Measurements from ENCODE around the gene AQP2.

The AQP2 gene

GRCh38 chr12:49920241-49920914 is 30.2 kb upstream of the AQP2 start:
- no peak for DNase-seq (ENCODE audit: low spot score)

GRCh38 chr12:49920915-49921286 is 29.6 kb upstream of the AQP2 start:
- no peak for DNase-seq (ENCODE audit: low spot score)

DNA sequence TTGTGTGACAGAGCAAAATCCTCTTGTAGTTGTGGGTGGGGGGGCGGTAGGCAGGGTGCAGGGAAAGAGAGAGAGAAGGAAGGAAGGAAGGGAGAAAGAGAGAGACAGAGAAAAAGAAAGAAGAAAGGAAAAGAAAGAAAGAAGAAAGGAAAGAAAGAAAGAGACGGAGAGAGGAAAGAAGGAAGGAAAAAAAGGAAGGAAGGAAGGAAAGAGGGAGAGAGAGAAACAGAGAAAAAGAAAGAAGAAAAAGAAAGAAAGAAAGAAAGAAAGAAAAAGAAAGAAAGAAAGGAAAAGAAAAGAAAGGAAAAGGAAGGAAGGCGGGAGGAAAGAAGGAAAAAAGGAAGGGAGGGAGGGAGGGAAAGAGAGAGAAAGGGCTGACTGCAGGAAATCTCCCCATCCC is 29.2 kb upstream of the AQP2 start:
- DNase-seq (ENCODE audit: low spot score) = no peak

GRCh38 chr12:49921936-49922335 is 28.6 kb upstream of the AQP2 start:
- no peak for DNase-seq (ENCODE audit: low spot score)

DNA sequence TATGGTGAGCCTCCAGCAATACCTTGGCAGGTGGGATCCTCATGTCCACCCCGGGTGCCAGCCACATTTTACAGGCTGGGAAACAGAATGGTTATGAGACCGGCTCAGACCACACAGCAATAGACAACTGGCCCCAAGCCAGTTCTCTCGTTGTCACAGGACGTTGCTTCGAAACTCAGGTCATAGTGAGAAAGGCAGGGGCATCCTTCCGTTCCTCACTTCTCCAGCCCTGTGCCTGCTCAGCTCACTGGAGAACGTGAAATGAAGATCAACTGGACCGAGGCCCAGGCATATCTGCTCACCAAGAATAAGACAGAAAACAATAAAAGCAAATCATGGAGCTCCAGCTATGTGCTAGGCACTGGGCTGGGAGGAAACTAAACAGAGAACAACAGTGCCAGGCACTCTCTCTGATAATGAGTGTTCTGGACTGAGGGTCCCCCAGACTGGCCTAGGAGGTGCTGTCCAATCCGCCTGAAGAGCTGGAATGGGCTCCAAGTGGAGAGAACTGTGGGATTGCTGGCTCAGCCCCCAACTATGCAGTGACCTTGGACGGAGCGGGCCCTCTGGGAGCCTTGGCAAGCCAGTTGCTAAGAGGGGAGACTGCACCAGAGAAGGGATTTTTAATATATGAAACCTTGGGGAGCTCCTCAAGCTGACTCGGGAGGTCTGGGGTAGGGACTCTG is 28.0 kb upstream of the AQP2 start:
- DNase-seq (ENCODE audit: low spot score) = no peak

GRCh38 chr12:49923035-49923644 is 27.4 kb upstream of the AQP2 start:
- DNase-seq (ENCODE audit: low spot score) = no peak

DNA sequence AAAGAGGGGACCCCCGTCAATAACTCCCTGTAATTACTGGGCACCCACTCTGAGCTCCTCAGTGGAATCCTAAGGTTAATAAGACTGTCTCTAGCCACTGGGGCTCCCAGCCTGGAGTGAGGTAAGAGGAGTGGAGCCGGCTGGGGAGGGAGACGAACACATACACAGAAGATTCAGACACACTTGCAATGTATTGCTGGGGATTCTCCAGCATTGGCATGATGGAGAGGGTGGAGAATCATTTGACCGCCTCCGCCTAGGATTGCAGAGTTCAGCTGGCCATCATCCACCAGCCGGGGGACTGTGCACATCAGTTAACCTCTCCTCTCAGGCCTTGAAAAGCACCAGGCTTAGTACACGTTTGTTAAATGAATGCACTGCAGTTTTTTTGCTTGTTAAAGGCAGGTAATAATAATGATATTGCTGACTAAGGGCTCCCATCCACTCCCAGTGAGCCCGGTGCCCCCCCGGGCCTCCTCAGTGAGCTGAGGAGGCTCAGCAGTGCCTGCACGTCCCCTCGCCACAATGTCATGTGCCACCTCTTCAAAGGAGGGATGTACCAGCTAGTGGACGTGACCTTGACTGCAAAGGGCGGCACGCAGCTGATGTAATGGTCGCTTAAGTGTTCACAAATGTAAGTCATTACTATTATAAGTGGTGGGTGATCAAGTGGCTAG is 26.5 kb upstream of the AQP2 start:
- no peak for DNase-seq (ENCODE audit: low spot score)

- DNase-seq (ENCODE audit: low spot score) = no peak
These were observed 25.8 kb upstream of the AQP2 start for GRCh38 chr12:49924628-49925246.

DNA sequence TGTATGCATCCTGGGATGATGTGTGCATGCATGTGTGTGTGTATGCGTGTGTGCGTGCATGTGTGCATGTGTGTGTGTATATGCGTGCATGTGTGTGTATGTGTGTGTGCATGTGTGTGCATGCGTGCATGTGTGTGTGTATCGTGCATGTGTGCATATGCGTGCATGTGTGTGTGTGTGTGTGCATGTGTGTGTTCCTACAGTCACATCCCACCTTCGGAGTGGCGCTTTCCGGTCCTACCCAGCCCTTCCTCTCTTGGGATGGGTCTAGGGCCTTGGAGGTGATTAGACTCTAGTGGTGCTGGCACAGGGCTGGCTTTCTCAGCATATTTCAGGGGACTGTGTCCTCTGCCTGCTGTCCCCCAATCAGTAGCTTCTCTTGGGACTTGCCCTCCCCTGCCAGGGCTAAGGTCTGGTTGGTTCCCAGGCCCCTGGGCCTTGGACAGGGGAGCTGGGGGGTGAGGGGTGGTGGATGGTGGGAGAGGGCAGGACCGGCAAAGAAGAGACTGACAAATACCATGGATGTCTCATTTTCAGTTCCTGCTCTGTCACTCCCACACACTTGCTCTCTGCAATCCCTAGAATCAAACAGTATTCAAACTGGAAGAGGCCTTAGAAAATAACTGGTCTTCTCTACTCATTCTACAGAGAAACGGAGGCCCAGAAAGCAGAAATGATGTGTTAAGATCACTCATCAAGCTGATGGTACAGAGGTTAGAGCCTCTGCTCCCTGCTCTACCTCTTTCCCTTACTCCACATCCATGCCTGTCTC is 24.9 kb upstream of the AQP2 start:
- DNase-seq (ENCODE audit: low spot score) = no peak

GRCh38 chr12:49928471-49928870 is 22.1 kb upstream of the AQP2 start:
- DNase-seq (ENCODE audit: low spot score) = no peak

GRCh38 chr12:49929581-49929980 is 21.0 kb upstream of the AQP2 start:
- DNase-seq (ENCODE audit: low spot score) = no peak

- DNase-seq (ENCODE audit: low spot score) = no peak
These were observed 19.8 kb upstream of the AQP2 start for GRCh38 chr12:49930515-49931288.

DNA sequence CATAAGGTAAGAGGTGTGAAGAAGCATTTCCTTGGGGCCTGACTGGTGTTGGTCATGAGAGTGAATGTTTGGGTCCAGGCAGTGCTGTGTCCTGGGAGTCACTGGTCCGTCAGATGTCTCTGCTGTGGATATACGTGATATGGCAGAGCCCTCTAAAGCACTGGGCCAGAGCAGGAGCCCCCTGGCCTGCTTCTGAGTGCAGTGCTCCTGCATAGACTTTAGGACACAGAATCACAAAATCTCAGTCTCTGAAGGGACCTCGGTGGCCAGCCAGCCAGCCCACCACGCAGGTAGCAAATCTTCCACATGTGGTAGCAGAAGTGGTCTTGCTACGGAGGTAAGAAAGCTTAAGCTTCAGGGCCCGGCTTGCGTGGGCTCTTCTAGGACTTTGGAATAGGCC is 18.5 kb upstream of the AQP2 start:
- DNase-seq (ENCODE audit: low spot score) = no peak

- no peak for DNase-seq (ENCODE audit: low spot score)
These were observed 17.9 kb upstream of the AQP2 start for GRCh38 chr12:49932533-49933130.

- no peak for DNase-seq (ENCODE audit: low spot score)
These were observed 16.7 kb upstream of the AQP2 start for GRCh38 chr12:49933796-49934195.

DNA sequence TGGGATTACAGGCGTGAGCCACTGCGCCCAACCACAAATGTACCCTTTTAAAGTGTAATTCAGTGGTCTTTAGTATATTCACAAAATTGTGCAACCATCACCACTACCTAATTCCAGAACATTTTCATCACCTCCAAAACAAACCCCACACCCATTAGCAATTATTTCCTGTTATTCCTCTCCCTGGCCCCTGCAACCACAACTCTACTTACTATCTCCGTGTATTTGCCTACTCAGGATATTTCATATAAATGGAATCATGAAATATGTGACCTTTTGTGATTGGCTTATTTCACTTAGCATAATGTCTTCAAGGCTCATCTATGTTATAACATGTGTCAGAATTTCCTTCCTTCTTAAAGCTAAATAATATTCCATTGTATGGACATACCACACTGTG is 16.0 kb upstream of the AQP2 start:
- DNase-seq (ENCODE audit: low spot score) = no peak

GRCh38 chr12:49936925-49937324 is 13.6 kb upstream of the AQP2 start:
- DNase-seq (ENCODE audit: low spot score) = no peak

DNA sequence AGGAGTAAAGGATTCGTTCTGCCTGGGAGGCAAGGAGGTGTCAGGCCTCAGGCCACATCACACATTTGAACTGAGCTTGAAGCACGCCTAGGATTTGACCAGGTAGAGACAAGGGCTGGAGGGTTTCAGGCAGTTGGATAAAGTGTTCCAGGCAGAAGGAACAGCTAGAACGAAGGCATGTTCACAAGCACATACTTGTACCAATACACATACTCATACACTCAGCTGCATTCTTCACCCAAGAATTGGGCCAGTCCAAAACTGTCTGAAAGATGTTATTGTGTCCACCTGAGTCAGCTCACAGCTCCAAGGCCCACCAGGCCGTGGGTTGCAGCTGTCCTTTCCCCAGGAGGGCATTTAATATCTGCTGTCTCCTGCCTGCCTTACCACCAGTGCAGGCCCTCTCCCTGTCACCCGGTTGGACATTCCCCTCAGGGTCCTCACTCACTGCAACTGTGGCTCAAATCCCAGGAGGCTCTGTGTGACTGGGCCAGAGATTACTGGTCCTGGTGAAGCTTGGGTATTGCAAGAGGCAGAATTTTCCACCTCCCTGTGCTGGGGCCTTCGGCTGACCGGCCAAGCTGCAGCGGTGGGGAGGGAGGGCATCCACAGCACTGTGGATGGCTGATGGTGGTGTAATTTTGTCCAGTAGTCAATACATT is 12.8 kb upstream of the AQP2 start:
- no peak for DNase-seq (ENCODE audit: low spot score)

DNA sequence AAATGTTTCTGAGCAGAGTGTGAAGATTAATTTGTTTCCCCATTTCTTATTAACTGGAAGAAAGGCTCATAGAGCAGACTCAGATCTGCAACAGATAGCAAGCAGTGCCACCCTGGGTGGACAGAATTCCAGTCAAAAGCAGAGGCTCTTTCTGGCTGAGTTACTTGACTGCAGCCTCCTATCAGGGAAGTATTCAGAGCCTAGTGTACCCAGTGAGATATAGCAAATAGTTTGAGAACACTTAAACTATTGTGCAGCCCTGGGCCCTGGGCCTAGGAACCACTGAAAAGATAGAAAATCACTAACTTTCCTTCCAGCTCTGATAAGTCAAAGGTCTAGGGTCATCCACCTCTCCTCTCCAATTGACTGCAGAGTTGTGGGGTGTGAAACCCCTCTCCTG is 11.2 kb upstream of the AQP2 start:
- no peak for DNase-seq (ENCODE audit: low spot score)

GRCh38 chr12:49939707-49940106 is 10.8 kb upstream of the AQP2 start:
- no peak for DNase-seq (ENCODE audit: low spot score)
